Omental fat pad (tissue), 4 donors: ENCODE results near the gene CILP2. TPM values are rescaled to one million over a fixed set of nuclear protein-coding genes. Genes with fewer than 3 reads are reported as not detected.

Experiments used
- ATAC-seq: fragments of 150-250 bp; one replicate; pipeline ENCODE4 v1.9.1; 2016; ENCODE audit warnings: mild to moderate bottlenecking, moderate library complexity; ENCODE audit not compliant: low FRiP score
- DNase-seq: peaks from one replicate; pipeline ENCODE4 v3.0.0-alpha.2; 2019; ENCODE audit warnings: low spot score
- total RNA-seq, 4 donors: library from RNA; depleted of rRNA; stranded (reverse); fragments of >200 nt; gene quantifications; one replicate each; pipeline ENCODE4 v1.1.0, GENCODE V29; 2016
- TF ChIP-seq, protein P1 (sequence below), 3 donors: fragments of 450-650 bp; IDR thresholded peaks; one replicate each; pipeline ENCODE4 v1.5.1; 2016 to 2017; ENCODE audit warnings: antibody characterized with exemption in 3 of 3, mild to moderate bottlenecking in 3 of 3, moderate library complexity in 2 of 3

Gene CILP2
- total RNA-seq, 4 donors from 2014 or later, result 0.28 to 2.2 (median 0.38) TPM

DNA sequence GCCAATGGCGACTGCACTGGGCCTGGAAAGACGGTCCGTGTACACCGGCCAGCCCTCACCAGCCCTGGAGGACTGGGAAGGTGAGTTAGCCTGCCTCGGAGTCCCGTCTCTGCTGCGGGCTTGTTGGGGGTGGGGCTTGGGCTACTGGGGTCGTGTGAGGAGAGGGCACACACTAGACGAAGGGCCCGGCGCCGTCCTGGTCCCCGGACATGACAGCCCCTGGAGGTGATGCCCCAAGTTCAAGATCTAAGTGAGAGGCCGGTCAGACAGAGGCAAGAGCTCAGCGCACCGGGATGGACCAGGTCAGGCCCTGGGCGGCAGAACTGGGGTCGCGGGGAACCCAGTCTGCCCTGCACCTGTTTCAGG lies 1.6 kb downstream of the CILP2 start:
- DNase-seq, result no peak
- TF ChIP-seq, protein P1, sequence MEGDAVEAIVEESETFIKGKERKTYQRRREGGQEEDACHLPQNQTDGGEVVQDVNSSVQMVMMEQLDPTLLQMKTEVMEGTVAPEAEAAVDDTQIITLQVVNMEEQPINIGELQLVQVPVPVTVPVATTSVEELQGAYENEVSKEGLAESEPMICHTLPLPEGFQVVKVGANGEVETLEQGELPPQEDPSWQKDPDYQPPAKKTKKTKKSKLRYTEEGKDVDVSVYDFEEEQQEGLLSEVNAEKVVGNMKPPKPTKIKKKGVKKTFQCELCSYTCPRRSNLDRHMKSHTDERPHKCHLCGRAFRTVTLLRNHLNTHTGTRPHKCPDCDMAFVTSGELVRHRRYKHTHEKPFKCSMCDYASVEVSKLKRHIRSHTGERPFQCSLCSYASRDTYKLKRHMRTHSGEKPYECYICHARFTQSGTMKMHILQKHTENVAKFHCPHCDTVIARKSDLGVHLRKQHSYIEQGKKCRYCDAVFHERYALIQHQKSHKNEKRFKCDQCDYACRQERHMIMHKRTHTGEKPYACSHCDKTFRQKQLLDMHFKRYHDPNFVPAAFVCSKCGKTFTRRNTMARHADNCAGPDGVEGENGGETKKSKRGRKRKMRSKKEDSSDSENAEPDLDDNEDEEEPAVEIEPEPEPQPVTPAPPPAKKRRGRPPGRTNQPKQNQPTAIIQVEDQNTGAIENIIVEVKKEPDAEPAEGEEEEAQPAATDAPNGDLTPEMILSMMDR (IDR thresholded peaks at IDR 0.05), result no peak

DNA sequence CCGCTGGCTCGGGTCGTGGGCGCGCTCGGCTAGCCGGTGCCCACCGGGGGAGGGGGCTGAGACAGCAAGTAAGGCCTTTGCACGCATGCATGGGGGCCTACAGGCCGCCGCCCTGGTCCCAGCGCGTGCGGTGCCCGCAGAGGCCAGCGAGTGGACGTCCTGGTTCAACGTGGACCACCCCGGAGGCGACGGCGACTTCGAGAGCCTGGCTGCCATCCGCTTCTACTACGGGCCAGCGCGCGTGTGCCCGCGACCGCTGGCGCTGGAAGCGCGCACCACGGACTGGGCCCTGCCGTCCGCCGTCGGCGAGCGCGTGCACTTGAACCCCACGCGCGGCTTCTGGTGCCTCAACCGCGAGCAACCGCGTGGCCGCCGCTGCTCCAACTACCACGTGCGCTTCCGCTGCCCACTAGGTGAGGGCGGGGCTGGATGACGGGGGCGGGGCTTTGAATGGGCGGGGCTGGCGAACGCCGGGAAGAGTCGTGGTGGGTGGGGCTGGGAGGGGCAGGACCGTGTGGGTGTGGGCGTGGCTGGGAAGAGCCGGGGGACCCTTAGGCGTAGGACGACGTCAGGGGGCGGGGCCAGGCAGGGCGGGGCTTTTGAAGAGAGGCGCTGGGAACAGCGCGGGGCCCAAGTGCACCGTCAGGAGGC lies 2.1 kb downstream of the CILP2 start:
- TF ChIP-seq, protein P1 (IDR thresholded peaks at IDR 0.05), result no peak
- ATAC-seq, result peak; percentile 26
- DNase-seq, result peak; percentile 36

More for the DNA sequence above, 1.6 kb downstream of the CILP2 start:
- ATAC-seq, result no peak

DNA sequence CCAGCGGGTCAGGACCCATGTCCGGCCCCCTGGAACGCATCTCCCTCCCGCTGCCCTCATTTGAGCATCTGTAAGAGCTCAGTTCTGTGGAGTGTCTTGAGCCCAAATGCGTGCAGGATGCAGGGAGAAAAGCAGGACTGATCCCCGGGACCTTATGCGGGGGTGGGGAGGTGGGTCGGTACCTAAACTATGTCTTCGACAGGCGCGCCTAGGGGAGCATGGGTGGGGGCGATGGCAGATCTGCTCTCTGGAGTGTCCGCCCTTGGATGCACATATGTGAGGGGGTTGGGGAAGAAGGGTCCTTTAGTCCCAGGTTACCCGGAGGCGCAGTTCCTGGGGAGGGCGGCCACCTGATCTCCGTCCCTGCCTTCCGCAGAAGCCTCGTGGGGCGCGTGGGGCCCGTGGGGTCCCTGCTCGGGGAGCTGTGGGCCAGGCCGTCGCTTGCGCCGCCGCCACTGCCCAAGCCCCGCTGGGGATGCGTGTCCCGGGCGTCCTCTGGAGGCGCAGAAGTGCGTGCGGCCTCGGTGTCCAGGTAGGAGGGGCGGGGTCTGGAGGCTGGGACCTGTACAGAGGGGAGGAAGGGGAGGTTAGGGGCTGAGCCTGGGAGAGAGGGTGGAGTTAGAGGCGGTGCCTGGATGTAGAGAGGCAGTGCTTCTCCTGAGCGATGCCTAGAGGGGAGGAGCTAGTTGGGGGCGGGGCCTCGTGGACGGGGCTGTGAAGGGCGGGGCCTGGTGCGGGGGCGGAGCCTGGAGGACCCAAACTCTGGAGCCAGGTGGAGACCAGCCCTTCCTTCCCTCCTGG lies 2.9 kb downstream of the CILP2 start:
- TF ChIP-seq, protein P1 (IDR thresholded peaks at IDR 0.05), result no peak
- peak; percentile 47 for DNase-seq
- ATAC-seq, result peak; percentile 29

DNA sequence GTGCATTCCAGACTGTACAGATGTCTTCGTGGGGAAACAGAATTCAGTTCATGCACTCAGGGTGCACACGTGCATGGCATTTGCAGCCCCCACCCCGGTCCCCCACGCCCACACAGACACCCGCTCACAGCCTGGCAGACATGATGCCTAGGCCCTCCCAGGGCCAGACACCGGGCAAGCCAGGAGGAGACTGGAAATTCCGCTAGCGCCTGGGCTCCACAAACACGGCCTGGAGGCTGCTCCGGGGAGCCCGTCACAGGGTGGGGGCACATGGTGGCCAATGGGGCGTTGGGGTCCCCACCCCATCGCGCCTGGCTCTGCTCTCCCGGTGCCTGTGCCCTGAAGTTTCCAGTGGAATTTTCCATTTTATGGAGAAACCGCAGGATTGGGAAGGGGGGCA lies 3.6 kb downstream of the CILP2 start:
- ATAC-seq, result no peak
- TF ChIP-seq, protein P1 (IDR thresholded peaks at IDR 0.05), result no peak
- DNase-seq, result no peak

DNA sequence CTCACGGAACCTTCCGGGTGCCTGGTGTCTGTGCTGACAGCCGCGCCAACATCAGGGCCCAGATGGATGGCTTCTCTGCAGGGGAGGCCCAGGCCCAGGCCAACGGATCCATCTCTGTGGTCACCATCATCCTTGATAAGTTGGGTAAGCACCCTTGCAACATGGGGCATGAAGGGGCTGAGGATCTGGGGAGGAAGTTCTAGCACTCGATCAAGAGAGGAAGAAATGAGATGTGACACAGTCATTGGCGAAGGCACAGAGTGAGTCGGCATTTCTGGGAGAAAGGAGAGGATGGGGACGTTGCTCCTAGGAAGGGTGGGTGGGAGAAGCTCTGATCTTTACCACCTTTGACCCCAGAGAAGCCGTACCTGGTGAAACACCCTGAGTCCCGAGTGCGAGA lies 4.4 kb downstream of the CILP2 start:
- DNase-seq (no peak), ATAC-seq (no peak)
- TF ChIP-seq, protein P1 (IDR thresholded peaks at IDR 0.05), result no peak

DNA sequence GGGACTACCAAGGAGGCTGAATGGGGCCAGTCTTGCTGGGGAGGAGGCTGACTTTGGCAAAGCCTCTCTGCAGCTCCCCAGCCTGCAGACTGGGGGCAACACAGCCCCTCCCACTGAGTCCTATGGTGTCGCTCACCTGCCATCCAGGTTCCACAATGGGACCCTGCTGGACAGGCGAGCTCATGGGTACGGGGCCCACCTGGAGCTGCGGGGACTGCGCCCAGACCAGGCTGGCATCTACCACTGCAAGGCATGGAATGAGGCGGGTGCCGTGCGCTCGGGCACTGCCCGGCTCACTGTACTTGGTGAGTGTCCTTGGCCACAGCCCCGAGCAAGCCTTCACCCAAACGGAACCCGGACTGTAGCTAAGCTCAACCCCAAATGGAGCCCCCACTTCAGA lies 5.0 kb downstream of the CILP2 start:
- TF ChIP-seq, protein P1 (IDR thresholded peaks at IDR 0.05), result no peak
- ATAC-seq (no peak), DNase-seq (no peak)

DNA sequence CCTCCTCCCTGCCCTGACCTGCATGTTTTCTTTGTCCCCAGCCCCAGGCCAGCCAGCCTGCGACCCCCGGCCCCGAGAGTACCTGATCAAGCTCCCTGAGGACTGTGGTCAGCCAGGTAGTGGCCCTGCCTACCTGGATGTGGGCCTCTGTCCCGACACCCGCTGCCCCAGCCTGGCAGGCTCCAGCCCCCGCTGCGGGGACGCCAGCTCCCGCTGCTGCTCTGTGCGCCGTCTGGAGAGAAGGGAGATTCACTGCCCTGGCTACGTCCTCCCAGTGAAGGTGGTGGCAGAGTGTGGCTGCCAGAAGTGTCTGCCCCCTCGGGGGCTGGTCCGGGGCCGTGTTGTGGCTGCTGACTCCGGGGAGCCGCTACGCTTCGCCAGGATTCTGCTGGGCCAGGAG lies 5.6 kb downstream of the CILP2 start:
- DNase-seq (no peak), ATAC-seq (no peak)
- TF ChIP-seq, protein P1 (IDR thresholded peaks at IDR 0.05), result no peak
